Activated CD4-positive, alpha-beta T cell treated with anti-CD3 and anti-CD28 coated beads, Interleukin-2, Interleukin-6, amounts not matched to agents 100 ng/mL and 50 ng/mL, durations not matched to agents 16 hours and 8 hours (primary cell): ENCODE data around the gene ATP2A2.
"Not testable (repeated sequence)": the region's sequence is repeated elsewhere in the genome, so short reads cannot be mapped to it uniquely, and the experiment has no call there.

ENCODE experiments used
- DNase-seq: peaks from one replicate; pipeline ENCODE4 v3.0.0-alpha.2; 2020

The ATP2A2 gene

DNA sequence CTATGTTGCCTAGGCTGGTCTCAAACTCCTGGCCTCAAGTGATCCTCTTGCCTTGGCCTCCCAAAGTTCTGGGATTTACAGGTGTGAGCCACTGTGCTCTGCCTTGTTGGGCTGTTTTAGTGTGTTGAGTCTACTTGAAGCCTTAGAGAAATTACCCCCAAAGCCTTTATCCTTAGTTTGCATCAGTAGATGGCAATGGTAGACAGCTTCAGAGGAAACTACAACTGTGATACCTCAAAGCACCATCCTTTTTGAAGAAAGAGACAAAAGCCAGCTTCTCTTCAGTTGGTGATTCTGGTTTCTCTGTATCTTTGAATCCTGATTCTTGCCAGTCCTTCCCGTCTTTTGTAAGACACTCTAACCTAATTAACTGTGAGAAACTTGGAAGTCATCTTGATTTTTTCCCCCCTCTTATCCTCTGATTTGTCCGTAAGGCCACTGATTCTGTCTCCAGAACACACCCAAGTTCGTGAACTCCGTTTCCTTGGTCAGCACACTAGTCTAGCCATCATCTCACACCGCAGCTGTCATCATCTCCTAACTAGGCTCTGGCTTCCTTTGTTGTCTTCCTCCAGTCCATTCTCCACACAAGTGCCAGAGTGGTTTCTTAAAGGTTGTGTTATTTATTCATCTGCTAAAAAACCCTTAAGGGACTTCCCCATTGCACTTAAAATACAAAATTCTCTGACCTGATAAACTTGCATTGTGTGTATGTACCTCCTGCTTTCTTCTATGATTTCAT lies 20.2 kb downstream of the ATP2A2 start:
- DNase-seq, result no peak

DNA sequence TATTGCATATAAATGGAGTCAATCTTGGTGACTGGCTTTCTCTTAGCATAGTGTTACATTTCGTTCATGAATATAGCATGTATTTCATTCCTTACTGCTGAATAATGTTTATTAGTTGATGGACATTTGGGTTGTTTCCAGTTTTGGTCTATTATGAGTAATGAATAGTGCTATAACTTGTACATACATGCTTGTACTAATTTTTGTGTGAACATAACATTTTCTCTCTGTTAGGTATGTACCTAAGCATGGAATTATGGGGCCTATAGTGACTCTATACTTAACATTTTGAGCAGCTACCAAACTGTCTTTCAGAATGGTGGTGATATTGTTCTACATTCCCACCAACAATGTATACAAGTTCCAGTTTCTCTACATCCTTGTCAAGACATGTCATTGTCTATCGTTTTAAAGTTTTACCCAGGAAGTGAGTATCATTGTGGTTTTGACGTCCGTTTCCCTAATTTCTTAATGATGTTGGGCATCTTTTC lies 23.1 kb downstream of the ATP2A2 start:
- DNase-seq, result no peak

DNA sequence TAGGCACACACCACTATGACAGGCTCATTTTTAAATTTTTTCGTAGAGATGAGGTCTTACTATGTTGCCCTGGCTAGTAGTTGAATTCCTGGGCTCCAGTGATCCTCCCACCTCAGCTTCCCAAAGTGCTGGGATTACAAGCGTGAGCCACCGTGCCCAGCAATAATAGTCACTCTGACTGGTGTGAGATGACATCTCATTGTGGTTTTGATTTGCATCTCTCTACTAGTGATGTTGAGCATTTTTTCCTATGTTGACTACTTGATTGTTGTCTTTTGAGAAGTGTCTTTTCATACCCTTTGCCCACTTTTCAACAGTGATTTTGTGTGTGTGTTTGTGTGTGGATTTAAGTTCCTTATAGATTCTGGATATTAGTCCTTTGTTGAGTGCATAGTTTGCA lies 26.3 kb downstream of the ATP2A2 start:
- DNase-seq, result peak; percentile 39

DNA sequence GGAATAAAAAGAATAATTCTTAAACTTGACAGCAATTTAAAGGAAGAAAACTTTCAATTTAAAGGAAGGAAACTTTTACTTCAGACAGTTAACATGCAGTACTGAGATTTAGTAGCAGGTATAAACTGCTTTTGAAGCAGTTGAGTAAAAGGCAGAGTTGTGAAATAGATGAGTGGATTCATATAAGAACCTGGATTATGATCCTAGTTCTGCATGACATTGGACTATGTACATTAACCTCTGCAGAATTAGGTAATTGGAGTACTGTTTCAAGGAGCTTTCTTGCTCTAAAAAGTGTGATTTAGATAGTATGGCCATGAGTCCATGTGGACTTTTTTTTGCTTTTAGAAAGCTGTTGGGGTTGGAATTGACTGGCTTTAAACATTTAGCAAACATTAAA lies 29.7 kb downstream of the ATP2A2 start:
- DNase-seq, result no peak

DNA sequence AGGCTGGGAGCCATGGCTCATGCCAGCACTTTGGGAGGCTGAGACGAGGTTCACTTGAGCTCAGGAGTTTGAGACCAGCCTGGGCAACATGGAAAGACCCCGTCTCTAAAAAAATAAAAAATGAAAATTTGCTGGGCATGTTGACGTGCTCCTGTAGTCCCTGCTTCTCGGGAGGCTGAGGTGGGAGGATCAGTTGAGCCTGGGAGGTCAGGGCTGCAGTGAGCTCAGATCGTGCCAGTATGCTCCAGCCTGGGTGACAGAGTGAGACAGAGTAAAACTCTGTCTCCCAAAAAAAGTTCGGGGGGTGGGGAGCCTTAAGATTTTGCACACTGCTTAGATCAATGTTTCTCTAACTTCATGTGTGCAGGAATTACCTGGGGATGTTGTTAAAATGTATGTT lies 30.9 kb downstream of the ATP2A2 start:
- DNase-seq, result no peak

DNA sequence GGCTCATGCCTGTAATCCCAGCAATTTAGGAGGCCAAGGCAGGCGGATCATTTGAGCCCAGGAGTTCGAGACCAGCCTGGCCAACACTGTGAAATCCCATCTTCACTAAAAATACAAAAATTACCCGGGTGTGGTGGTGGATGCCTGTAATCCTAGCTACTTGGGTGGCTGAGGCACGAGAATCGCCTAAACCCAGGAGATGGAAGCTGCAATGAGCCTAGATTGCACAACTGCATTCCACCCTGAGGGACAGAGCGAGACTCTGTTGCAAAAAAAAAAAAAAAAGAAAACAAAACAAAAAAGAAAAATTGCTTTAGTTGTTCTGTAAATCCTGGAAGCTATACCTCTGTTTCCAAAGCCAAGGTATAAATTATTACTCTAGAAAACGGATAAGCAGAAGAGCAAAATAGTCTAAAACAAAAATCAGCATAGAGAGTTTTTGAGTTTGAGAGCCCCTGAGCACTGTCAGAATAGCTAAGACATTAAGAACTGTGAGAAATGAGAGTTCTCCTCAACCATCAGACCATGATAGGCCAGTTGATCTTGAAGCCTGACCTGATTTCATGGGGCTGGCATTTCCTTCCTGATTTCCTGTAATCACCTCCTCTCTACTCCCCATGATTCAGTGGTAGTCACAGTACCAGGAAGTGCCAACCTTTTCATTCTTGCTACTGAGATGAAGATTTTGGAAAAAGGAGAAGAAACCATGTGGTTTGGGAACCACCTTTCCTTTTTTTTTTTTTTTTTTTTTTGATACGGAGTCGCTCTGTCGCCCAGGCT lies 31.7 kb downstream of the ATP2A2 start:
- DNase-seq, result peak; percentile 68

DNA sequence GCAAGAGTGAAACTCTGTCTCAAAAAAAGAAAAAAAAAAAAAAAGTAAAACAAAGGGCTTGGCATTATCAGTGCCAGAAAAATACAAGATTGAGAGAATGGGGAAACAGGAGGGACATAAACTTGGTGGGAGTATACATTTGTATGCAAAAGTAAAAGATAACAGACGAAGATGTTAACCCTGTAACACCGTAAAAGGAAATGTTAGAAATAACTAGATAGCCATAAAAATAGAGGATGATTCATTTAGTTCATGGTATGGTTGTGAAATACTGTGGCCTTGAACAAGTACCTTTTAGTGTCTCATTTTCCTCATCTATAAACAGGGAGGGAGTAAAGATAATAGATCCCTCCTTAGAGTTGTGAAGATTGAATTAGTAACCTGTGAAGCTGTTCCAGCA lies 33.3 kb downstream of the ATP2A2 start:
- peak; percentile 63 for DNase-seq

DNA sequence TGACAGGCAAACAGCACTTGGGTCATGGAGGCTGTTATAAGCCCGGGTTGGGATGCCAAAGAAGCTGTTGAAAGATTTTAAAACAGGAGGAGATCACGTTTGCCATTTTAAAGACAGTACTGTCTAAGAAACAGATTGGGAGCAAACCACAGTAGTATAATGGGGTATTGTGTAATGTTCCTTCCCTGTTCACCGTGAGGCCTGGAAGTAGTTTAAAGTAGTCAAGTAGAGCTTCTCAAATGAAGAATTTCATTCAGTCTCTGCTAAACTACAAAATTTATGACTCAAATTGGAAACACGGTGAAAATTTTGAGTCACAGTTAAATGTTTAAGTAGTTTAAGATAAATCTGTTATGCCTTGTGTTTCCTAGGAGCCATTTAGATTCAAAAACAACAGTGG lies 35.8 kb downstream of the ATP2A2 start:
- DNase-seq, result peak; percentile 70

DNA sequence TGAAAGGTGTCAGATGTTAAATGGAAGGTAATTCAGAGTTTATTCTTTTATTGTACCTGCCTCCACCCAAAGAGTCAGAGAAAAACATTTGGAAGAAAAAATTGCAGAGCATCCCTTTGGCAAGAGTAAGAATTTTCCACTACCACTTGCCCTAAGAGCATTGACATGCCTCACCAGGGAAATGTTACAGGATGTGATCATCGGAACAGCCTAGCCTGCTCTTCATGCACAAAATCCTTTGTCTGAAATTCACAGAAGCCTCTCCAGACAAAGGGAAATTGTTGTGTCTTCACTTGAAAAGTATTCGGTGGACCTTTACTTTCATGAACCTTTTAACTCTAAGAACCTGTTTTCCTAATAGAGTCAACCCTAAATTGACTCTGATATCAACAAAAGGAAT lies 36.9 kb downstream of the ATP2A2 start:
- no peak for DNase-seq

DNA sequence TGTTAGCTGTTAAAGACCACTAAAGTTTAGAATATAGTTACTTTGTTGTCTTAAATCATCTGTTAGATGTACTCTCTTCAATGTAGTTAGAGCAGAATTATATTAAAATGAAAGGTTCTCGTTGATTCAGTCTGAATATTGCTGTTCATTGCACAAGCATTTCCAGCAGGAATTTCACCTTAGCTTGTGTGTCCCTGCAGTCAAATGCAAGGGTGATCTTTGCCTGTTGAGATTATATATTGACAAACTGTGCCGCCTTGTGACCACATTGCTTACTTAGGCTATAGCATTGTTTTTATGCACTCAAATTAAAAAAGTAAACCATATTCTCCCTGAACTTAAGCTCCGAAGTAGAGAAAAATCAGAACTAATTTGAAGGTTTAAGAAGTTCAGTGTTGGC lies 39.5 kb downstream of the ATP2A2 start:
- no peak for DNase-seq

DNA sequence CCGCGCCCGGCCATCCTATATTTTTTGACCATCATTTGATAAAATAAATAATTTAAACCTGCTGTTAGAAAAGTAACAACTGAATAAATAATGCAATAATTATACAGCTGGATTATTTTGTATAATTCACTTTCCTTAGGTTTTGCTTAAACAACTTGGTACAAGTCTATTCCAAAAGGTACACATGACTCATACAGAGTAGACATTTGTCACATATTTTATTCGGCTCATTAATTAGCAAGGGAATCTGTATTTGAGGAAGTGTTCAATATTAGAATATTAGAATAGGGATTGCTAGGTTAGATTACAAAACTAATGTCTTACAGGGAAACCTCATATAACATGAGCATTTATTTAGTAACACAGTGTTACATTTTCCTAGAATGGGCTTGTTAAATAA lies 48.7 kb downstream of the ATP2A2 start:
- DNase-seq, result no peak

DNA sequence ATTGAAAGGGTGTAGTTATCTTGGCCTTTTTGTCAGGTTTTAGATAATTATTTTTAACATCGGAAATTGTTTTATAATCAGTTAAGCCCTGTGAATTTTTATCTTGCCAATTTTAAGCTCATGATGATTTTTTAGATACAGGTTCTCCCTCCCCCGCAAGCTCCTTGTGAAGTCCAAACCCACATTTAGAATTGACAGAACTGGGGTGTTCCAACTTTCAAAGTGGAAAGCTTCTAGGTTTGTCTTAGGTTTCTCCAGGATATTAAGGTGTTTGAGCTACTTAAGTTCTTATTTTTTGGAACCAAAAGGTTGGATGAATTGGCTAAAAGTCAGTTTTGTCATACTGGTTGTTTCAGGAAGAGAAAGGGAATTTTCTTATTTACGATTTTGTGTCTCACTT lies 49.1 kb downstream of the ATP2A2 start:
- no peak for DNase-seq

DNA sequence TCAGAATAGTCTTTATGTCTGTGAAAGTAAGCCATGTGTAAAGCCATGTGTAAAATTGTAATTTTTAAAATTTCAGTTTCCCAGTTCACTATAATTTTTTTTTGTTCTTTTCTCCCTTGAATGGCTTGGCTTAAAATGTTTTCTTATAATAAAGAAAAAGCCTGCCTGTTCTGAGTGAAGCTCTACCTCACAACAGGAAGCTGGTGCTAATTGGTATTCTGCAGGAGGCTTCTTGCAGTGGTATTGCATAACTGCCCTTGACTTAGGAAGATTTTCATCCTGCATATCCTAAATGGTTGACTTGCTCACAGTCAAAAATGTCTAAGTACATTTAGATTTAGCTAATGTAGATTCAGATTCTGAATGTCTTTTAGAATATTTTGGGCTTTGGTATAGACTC lies 49.5 kb downstream of the ATP2A2 start:
- DNase-seq, result no peak

DNA sequence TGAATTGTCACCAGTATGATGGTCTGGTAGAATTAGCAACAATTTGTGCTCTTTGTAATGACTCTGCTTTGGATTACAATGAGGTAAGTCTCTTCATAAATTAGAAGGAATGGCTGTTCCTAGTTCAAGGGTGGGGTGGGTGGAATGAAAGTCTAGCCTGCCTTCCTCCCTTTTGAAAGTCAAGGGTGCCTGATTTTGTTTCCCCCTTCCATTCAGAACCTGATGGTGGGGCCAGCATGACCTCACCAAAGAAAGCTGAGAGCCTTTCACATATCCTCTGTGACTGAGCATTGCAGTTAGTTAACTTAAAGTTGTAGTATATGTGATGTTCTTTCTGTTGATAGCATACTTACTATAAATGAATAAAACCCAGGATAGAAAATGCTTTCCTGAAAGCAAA lies 52.2 kb downstream of the ATP2A2 start:
- DNase-seq, result no peak

DNA sequence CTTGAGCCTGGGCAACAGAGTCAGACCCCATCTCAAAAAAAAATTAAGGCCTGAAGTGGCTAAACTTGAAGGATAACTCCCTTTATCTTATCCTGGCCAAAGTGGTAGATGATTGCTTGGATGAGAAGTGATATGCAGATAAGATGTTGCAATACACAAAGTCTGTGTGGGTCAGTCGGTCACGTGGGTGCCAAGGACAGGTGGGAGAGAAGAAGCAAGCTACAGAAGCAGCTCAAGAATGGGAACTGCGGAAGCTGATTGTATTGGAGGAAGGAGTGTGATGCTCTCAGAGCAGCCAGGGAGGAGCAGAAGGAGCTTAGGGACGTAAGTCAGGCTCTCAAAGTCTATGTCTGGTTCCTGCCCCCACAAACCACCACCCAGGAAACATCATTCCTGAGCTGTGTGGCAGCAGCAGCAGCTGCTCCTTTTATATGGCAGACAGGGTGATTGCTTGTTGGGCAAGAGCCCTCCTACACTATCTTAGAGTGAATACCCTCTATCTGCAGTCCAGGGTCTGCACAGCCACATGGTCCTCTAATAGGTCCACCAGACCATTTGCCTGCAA lies 54.5 kb downstream of the ATP2A2 start:
- no peak for DNase-seq

DNA sequence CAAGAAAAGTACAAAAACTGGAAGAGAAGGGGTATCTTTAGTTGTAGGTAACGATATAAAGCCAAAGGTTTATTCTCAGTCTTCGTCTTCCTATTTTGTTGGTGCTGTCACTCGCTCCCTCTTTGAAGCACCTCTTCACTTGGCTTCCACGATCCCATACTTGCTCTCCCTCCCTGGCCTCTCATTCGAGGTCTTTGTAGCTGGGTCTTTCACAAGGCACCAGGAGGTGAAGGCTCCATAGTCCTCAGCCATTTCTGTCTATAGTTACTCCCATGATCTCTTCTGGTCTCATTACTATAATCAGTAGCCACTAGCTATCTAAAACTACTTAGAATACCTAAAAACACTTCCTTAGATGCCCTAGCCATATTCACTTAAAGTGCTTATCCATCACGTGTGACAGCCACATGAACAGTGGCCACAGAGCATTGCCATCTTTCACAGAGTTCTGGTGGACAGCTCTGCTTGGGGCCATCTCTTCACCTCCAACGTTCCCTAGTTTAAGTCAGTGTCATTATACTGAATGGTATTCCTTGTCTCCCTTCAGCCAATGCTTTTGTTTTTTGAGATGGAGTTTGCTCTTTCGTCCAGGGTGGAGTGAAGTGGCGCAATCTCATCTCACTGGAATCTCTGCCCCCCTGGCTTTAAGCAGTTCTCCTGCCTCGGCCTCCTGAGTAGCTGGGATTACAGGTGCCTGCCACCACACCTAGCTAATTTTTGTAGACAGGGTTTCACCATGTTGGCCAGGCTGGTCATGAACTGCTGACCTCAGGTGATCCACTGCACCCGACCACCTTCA lies 57.1 kb downstream of the ATP2A2 start:
- no peak for DNase-seq

DNA sequence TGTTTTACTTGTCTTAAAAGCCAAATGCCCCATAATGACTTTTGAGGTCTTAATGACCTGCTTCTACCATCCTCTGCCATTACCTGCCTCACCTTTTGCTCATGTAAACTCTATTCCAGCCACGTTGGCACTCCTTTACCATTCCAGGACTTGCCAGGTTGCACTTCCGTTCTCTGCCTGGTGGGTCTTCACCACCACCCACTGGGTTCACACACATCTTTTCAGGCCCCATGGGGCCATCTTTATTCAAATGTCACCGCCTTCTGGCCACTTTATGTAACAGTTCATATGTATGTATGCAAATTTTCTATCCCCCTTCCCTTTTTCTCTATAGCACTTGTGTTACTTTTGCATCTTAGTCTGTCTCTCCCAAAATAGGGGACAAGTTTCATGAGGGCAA lies 57.7 kb downstream of the ATP2A2 start:
- DNase-seq, result no peak

DNA sequence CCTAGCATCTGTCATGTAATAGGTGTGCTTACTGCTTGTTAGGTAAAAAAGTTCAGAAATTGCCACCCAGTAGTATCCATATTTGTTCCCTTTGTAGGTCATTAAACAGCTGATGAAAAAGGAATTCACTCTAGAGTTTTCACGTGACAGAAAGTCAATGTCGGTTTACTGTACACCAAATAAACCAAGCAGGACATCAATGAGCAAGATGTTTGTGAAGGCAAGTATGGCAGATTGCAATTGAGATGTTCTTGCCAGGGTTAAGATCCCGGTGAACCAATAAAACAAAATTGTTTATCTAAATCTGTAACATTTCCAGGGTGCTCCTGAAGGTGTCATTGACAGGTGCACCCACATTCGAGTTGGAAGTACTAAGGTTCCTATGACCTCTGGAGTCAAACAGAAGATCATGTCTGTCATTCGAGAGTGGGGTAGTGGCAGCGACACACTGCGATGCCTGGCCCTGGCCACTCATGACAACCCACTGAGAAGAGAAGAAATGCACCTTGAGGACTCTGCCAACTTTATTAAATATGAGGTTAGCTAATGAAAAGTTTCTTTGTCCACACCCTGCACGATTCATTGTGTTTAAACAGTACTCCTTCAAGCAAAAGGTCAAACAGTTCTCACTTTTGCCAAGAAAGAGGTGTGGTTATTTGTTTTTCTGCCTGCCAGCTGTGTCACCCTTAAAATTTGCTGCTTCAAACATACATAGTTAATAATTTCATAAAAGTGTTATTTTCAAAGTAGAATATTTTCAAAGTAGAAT lies 58.3 kb downstream of the ATP2A2 start:
- DNase-seq, result no peak

DNA sequence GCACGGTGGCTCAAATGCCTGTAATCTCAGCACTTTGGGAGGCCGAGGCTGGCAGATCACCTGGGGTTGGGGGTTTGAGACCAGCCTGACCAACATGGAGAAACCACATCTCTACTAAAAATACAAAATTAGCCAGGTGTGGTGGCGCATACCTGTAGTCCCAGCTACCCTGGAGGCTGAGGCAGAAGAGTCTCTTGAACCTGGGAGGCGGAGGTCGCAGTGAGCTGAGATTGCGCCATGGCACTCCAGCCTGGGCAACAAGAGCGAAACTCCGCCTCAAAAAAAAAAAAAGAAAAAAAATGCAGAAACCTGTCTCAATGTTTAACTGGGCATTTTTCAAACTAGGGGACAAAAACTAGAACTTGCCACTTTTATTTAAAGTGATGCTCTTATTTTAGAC lies 59.2 kb downstream of the ATP2A2 start:
- not testable (repeated sequence) for DNase-seq

DNA sequence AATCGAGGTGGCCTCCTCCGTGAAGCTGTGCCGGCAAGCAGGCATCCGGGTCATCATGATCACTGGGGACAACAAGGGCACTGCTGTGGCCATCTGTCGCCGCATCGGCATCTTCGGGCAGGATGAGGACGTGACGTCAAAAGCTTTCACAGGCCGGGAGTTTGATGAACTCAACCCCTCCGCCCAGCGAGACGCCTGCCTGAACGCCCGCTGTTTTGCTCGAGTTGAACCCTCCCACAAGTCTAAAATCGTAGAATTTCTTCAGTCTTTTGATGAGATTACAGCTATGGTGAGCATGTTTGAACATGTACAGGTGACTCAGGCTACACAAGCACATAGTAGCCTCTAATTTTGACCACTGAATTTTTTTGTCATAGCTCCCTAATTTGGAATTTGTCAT lies 59.7 kb downstream of the ATP2A2 start:
- DNase-seq, result no peak

DNA sequence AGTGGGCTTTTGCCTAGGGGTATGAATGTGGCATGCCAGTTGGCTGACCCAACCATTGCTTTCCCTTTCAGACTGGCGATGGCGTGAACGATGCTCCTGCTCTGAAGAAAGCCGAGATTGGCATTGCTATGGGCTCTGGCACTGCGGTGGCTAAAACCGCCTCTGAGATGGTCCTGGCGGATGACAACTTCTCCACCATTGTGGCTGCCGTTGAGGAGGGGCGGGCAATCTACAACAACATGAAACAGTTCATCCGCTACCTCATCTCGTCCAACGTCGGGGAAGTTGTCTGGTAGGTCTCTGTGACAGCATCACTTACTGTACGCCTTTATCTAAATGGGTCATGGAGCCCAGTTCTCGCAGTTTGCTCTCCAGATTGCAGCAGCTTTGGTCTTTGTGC lies 61.1 kb downstream of the ATP2A2 start:
- DNase-seq, result no peak

DNA sequence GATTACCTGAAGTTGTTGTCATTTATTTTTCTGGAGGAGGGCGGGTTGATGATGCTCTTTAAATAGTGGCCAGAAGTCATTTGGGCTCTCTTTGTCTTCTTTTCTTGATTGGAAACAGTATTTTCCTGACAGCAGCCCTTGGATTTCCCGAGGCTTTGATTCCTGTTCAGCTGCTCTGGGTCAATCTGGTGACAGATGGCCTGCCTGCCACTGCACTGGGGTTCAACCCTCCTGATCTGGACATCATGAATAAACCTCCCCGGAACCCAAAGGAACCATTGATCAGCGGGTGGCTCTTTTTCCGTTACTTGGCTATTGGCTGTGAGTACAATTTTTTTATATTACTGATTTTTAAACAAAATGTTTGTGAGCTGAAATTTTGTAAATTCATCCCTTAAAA lies 62.1 kb downstream of the ATP2A2 start:
- DNase-seq, result no peak
